Limb (tissue), 2 donors: ENCODE results near the gene NCKAP1.
"Not testable (repeated sequence)": the region's sequence is repeated elsewhere in the genome, so short reads cannot be mapped to it uniquely, and the experiment has no call there.

ENCODE experiments used
- DNase-seq, 2 donors: peaks; one replicate each; pipeline ENCODE4 v3.0.0-alpha.2; 2016; ENCODE audit errors: extremely low spot score in 2 of 2

The NCKAP1 gene

DNA sequence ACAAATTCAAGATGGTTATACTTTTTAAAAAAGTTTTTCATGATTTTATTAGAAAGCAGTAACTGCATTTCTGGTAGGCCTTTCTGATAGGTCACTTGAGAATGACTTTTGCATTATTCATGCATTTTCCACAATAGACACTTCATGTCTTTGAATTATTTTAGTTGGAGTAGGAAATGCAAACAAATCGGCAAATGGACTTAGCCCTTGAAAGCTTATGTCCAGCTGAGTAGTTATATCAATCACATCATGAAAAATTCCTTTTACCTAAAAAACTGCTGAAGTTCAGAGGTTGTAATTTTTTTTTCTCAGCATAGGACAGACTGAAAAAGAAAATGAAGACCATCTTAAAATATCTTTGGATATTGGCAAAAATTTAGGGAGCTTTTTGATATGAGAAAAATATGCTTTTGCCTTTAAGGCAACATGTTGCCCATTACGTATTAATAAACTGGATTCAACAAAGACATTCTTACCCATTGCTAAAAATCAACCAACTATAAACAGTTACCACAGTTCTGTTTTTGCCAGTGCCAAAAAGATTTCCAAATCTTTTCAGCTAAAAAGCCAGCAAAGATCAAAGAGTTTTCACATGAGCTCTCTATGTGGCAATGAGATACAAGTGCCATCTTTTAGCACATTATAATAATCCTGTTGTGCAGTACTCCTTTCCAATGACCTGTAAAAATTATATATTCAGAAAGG, 126.3 kb downstream of the NCKAP1 start:
- no peak for DNase-seq

- no peak for DNase-seq
Measured at GRCh38 chr2:182910965-182911364, 127.3 kb downstream of the NCKAP1 start.

DNA sequence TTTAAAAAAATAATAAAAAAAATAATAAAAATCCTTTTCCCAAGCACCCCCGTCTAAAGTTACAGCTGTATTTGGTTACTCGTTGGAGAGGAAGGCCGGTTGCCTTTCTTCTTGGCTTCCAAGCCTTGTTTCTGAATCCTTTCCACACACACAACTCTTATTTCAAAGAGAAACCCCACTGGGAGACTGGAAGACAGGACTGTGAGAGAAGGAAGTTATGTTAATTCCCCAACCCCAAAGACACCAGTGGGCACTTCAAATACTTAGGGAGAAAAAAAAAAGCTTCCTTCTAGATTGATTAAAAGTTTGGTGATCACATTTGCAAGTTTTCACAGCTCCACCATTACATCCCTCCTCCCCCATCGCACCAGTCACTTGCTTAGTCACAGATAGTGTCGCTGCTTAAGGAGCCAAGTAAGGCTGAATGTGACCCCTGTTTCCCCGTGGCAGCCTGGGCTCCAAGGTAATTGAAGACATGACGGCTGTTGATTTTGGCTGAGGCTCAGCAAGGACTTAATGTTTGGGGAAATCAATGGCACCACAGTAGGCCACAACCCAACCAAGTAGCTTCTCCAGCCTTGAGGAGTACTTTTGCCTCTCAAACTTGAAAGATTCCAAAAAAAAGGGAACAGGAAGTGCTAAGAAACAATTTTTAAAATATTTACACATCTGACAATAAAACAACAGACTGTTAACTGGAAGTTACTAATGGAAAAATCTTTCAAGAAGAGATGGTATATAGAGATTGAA, 131.0 kb downstream of the NCKAP1 start:
- no peak for DNase-seq

GRCh38 chr2:182906454-182906853, 131.8 kb downstream of the NCKAP1 start:
- DNase-seq, result no peak

DNA sequence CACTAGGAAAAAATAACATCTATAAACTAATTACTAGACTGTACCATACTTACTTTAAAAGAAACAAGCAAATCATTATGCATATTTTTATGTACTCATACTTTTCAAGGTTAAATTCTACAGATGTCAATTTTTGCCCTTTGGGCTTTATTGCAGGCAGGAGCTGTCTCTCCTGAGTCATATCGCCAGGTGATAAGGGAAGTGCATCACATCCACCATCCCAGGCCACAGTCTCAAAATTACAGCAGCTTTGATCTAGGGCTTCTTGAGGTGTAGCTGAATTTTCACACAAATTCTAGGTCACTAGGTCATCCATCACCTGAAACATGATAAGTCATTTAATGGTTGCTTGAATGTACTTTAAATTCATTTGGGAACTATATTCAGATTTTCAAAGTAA, 133.4 kb downstream of the NCKAP1 start:
- DNase-seq, result no peak

DNA sequence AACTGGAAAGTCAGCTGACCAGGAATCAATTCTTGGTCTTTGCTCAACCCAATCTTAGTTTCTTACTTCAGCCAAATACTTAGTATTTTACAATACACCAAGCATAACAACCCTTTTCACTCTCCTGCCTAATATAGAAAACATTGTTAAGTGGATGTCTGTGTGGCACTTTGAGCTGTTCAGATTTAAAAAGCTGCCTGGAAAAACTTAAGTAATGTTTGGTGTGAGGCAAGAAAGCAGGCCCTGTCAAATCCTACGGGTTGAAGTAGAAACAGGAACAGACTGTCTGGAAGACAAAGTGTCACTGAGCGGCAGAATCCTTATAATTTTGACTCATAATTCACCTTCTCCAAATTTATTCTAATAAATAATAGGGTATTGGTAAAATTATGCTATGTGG, 134.7 kb downstream of the NCKAP1 start:
- DNase-seq, result no peak

DNA sequence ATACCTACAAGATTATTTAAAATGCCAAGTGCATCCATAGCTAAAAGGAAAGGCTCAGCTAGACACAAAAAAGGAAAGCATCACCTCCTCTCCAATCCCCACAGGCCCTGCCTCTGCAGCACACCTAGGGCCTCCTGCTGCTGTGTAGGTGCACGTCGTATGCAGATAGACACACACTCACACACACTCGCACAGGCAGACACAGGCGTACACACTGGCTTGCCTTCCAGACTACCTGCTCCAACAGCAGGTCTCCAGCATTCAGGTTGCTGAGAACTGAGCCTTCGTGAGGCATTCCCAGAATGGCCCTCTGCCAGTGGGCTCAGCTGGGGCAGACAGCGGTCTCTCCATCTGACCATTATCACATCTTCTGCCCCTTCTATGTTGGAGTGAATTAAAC, 136.5 kb downstream of the NCKAP1 start:
- DNase-seq, result no peak

DNA sequence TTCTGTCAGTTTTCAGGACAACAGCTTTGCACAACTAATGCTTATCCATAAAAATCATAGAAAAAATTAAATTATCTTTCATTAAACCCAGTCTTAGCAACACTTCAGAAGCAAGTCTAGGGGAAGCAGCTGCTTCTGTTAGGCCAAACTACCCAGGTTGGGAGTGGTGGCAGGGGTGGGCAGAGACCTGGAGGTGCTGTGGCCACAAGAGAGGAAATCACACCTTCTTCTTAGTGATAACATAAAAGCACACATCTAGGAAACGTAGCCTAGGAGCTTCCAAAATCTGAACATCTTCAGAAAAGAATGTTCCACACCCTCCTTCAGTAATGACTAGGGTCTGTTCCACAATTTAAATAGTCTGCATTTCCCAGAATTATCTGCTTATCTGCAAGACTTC, 139.5 kb downstream of the NCKAP1 start:
- no peak for DNase-seq

DNA sequence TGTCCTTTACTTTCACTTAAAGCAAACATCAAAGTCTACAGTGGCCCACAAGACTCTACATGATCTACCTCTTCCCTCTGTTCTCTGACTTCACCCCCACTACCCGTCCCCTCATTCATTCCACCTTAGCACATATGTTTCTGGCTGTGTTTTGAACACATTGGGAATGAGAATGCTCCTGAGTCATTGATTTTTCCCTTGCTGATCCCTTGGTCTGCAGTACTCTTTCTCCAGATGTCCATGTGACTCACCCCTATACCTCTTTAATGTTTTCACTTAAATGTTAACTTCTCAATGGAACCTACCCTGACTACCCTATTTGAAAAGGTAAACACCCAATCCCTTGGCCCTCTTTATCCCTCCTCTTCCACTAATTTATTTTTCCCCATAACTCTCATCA, 141.1 kb downstream of the NCKAP1 start:
- DNase-seq, result no peak

DNA sequence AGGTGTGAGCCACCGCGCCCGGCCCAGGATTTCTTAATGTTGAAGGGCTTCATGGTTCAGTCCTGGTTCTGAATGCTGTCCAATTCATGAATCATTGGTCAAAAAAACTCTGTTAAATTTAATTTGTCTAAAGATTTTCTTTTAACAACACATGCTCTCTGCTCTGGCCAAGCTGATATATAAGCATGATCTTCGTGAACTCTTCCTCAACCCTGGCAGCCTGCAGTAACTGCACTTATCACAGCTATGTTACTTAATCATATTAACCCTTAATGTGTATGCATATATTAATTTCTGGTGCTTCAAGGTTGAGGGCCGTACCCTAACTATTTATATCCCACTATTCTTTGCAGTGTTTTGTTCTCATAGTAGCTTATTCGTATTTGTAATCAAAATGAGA, 142.5 kb downstream of the NCKAP1 start:
- DNase-seq, result no peak

- no peak for DNase-seq
Measured at GRCh38 chr2:182895169-182895568, 143.1 kb downstream of the NCKAP1 start.

GRCh38 chr2:182894174-182894573, 144.1 kb downstream of the NCKAP1 start:
- no peak for DNase-seq

DNA sequence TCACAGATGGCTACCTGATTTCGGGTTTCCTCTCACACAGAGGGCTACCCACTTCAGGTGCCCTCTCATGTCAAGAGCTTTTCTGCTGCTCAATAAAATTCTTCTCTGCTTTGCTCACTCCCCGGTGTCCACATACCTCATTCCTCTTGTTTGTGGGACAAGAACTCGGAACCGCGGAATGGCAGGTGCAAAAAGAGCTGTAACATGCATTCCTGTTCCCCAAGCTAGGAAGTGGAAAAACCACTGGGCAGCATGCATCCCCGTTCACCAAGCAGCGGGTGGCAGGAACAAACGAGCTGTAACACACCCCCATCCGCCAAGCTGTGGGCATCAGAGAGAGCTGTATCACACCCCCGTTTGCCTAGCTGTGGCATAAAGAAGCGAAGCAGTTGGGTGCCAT, 144.6 kb downstream of the NCKAP1 start:
- no peak for DNase-seq

- DNase-seq, result not testable (repeated sequence)
Measured at GRCh38 chr2:182893035-182893434, 145.2 kb downstream of the NCKAP1 start.

DNA sequence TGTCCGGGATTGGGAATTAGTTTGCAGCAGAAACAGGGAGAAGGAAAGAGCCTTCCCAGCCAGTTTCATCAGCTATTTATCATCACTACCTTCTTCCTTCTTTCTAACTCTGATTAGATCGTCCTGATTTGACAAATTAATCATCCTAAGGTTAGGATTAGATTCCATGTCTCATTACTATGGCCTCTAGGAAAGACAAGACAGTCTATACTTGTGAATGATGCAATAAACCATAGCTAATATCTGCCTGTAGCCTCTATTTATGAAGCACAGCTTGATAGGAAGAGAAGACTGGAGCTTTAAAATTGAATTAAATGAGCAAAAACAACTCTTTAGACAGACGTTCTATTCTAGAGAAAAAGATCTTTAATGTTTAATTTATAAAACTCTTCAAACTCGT, 146.6 kb downstream of the NCKAP1 start:
- DNase-seq, result no peak

DNA sequence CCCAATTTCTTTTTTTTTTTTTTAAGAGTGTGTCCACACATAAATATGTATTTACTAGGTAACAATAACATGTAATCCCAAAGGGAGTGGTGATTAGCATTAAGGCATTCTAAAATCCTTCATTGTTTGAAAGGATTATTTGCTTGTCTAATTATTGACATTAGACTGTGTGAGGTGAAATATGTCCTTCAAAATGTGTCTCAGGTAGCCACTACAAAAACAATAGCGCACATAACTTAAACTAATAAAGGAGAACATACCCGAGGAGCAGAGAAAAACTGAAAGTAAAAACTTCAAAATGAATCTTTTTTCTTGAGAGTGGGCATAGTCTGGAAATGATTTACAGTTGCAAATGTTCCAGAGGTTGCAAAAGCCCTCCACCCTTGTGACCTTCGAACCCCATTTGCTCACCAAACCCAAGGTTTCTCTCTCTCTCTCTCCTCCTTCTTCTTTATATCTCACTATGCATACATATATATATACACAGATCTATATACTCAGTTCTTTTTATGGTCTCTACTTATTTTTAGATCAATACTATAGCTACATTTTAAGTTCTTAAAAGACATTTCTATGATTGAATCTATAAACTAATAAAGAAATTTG, 147.4 kb downstream of the NCKAP1 start:
- DNase-seq, result no peak

- DNase-seq, result no peak
Measured at GRCh38 chr2:182890305-182890704, 148.0 kb downstream of the NCKAP1 start.

GRCh38 chr2:182887753-182888415, 150.4 kb downstream of the NCKAP1 start:
- no peak for DNase-seq

DNA sequence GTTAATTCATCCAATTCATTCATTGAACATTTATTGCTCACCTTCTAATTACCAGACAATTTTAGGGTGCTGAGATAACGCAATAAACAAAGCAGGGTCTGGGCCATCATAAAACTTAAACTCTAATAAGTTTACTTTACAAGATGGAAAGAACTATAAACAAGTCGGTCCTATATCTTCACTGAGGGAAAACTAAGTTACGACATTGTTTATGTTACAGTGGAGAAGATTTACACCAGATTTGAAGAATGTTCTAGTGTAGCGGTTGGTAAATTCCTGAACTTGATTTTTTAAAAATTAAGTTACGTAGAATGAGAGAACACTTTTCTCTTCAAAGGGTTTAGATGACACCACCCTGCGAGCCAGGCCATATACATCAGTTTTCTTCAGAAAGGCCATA, 151.2 kb downstream of the NCKAP1 start:
- no peak for DNase-seq

- no peak for DNase-seq
Measured at GRCh38 chr2:182885771-182886170, 152.5 kb downstream of the NCKAP1 start.

GRCh38 chr2:182883451-182883850, 154.8 kb downstream of the NCKAP1 start:
- no peak for DNase-seq

DNA sequence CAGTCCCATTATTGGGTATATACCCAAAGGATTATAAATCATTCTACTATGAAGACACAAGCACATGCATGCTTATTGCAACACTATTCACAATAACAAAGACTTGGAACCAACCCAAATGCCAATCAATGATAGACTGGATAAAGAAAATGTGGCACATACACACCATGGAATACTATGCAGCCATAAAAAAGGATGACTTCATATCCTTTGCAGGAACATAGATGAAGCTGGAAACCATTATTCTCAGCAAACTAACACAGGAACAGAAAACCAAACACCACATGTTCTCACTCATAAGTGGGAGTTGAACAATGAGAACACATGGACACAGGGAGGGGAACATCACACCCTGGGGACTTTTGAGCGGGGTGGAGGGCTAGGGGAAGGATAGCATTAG, 158.2 kb downstream of the NCKAP1 start:
- not testable (repeated sequence) for DNase-seq
